Stomach (tissue), 9 donors: ENCODE measurements around the gene FAM83D. TPM values are rescaled to one million over a fixed set of nuclear protein-coding genes. Genes with fewer than 3 reads are reported as not detected.
A peak's percentile ranks its signal among the peaks of the same experiment; 100 is the strongest.

Experiments
- DNase-seq, 2 donors: peaks; one replicate each; pipeline versions ENCODE4 v3.0.0 to v3.0.0-alpha.2; 2013 to 2019
- H3K27ac ChIP-seq, 5 donors: fragments of 200-600 bp in 4 of 5; sonication (generic) in 4 of 5; one replicate each; pipeline ENCODE4 v1.5.1; 2013 to 2019; ENCODE audit warnings: mild to moderate bottlenecking in 1 of 5, moderate library complexity in 1 of 5
- H3K27me3 ChIP-seq, 3 donors: fragments of 200-600 bp; sonication (generic); one replicate each; pipeline ENCODE4 v1.5.1; 2017 to 2019; ENCODE audit warnings: mixed run types in 1 of 3
- H3K36me3 ChIP-seq, 4 donors: fragments of 200-600 bp; sonication (generic); 1 replicate in 3 of 4; 2 replicates in 1 of 4; pipeline ENCODE4 v1.5.1; 2016 to 2019
- H3K4me1 ChIP-seq, 4 donors: fragments of 200-600 bp; sonication (generic); one replicate each; pipeline ENCODE4 v1.5.1; 2016 to 2019
- H3K4me3 ChIP-seq, 4 donors: fragments of 200-600 bp; sonication (generic) in 3 of 4; one replicate each; pipeline ENCODE4 v1.5.1; 2016 to 2019; ENCODE audit warnings: mild to moderate bottlenecking in 1 of 4
- H3K9me3 ChIP-seq, 4 donors: fragments of 200-600 bp; sonication (generic); one replicate each; pipeline ENCODE4 v1.5.1; 2016 to 2019
- CTCF ChIP-seq, 7 experiments: fragments of 450-650 bp in 4 of 7; fragments of 200-600 bp in 3 of 7; sonication (generic) in 3 of 7; IDR thresholded peaks; one replicate each; pipeline ENCODE4 v1.5.1; 2016 to 2019; ENCODE audit warnings: antibody characterized with exemption in 7 of 7, control low read depth in 2 of 7, mild to moderate bottlenecking in 1 of 7
- EP300 ChIP-seq: sonication (generic); formaldehyde crosslinking; IDR thresholded peaks from one replicate; pipeline ENCODE4 v1.6.1; 2017; ENCODE audit warnings: antibody characterized with exemption
- POLR2A ChIP-seq, 4 donors: fragments of 450-650 bp; IDR thresholded peaks; one replicate each; pipeline ENCODE4 v1.6.1; 2016; ENCODE audit warnings: antibody characterized with exemption in 4 of 4, control low read depth in 2 of 4, mild to moderate bottlenecking in 1 of 4, moderate library complexity in 1 of 4
- POLR2AphosphoS5 ChIP-seq, 3 donors: sonication (generic); formaldehyde crosslinking; IDR thresholded peaks; one replicate each; pipeline ENCODE4 v1.6.1; 2016; ENCODE audit warnings: antibody characterized with exemption in 3 of 3
- whole genome bisulfite sequencing, 5 donors: extraction: QIAGEN DNeasy Blood & Tissue Kit in 3 of 5; methylation state at CpG; one replicate each; pipeline versions ENCODE4 v1.1.5 to v1.1.7; 2013 to 2018; 5-methylcytosine and 5-hydroxymethylcytosine counted together
- intact Hi-C: fragments of 100-400 bp; cut with DNase I; formaldehyde crosslinking; loops from one replicate; pipeline ENCODE4 v1.15.1; 2023; ENCODE audit warnings: low total_unique reads
- polyA plus RNA-seq, 3 donors: library from polyadenylated mRNA; stranded (reverse); fragments of 200-250 nt; gene quantifications; one replicate each; pipeline ENCODE4 v1.2.3, GENCODE V29; 2013
- total RNA-seq, 5 donors: library from RNA; depleted of rRNA; stranded (reverse); fragments of >200 nt; gene quantifications; one replicate each; pipeline versions ENCODE4 v1.1.0 to v1.2.3, GENCODE V29; 2014 to 2016
- donor health status: healthy with polysubstance abuse.
- donor health status: Bipolar disorder and iron deficiency.
- donor health status: healthy.

FAM83D gene
- total and polyA plus RNA-seq, 8 donors, result 2.0 to 289 (median 27.8) TPM

- Histone ChIP-seq H3K9me3 (no peaks in the 10 kb centered on the region), H3K27me3 (peaks cover 0 to 5% (median 0%) of the 10 kb centered on the region in 3 donors), H3K27ac (peak overlapping the region in 3 of 5 donors; percentile 37 to 82 (median 77)), H3K36me3 (no peaks in the 10 kb centered on the region), H3K4me1 (peaks cover 0 to 34% (median 7%) of the 10 kb centered on the region in 4 donors), H3K4me3 (no peak overlapping the region)
- WGBS, 5 donors, result 69 to 83% (median 76%) methylated on average over 9 of the region's 9 CpGs
- intact Hi-C loops, result no loop called here
- TF ChIP-seq POLR2AphosphoS5 (IDR thresholded peaks at IDR 0.05) (peak in 1 of 3 donors; percentile 22), POLR2A (IDR thresholded peaks at IDR 0.05) (no peak)
- DNase-seq, result no peak
Measured at GRCh38 chr20:38932457-38933120, 6.4 kb downstream of the FAM83D start.

DNA sequence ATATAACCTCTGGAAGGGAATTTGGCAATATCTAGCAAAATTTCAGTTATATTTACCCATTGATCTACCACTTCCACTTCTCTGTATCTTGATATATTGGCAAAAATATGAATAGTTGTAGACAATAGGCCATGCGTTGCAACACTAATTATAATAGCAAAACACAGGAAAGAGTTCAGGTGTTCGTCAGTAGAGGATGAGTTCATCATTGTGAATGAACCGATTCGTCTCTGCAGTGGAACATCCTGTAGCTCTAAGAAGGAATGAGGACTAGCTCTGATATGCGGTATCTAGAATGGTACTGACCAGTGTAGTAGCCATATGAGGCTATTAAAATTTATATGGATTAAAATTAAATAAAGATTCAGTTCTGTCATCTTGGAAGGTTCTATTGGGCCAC, 8.3 kb downstream of the FAM83D start:
- no peak overlapping the region for H3K4me3 ChIP-seq
- no peak for DNase-seq
- TF ChIP-seq EP300 (no peak), CTCF (IDR thresholded peaks at IDR 0.05) (no peak), POLR2A (IDR thresholded peaks at IDR 0.05) (no peak), POLR2AphosphoS5 (IDR thresholded peaks at IDR 0.05) (no peak)
- peaks cover 0 to 23% (median 0%) of the 10 kb centered on the region in 4 donors for H3K4me1 ChIP-seq
- H3K27ac ChIP-seq, result no peak overlapping the region
- H3K9me3 ChIP-seq, result no peaks in the 10 kb centered on the region
- no peaks in the 10 kb centered on the region for H3K27me3 ChIP-seq
- peaks cover 0 to 9% (median 0%) of the 10 kb centered on the region in 4 donors for H3K36me3 ChIP-seq
- intact Hi-C loops, result no loop called here
- 89 to 97% (median 96%) methylated on average over 5 of the region's 5 CpGs for whole genome bisulfite sequencing, 5 donors

DNA sequence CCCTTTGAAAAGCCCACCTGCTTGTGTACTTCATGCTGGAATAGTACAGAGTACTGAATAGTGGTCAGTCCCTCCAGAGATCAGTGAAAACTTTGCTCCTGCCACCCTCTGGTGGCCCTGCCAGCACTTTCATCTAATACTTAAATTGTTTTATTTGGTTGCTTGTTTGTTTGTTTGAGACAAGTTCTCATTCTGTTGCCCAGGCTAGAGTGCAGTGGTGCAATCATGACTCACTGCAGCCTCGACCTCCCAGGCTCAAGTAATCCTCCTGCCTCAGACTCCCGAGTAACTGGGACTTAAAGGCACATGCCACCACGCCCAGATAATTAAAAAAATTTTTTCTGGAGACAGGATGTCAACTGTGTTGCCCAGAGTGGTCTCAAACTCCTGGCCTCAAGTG, 9.1 kb downstream of the FAM83D start:
- Histone ChIP-seq H3K9me3 (no peaks in the 10 kb centered on the region), H3K27ac (no peak overlapping the region), H3K4me3 (no peak overlapping the region), H3K36me3 (peaks cover 0 to 9% (median 0%) of the 10 kb centered on the region in 4 donors), H3K4me1 (peaks cover 0 to 15% (median 0%) of the 10 kb centered on the region in 4 donors), H3K27me3 (no peaks in the 10 kb centered on the region)
- TF ChIP-seq POLR2A (IDR thresholded peaks at IDR 0.05) (no peak), EP300 (no peak), CTCF (IDR thresholded peaks at IDR 0.05) (no peak), POLR2AphosphoS5 (IDR thresholded peaks at IDR 0.05) (no peak)
- intact Hi-C loops, result no loop called here
- WGBS, 5 donors, result 64 to 76% (median 73%) methylated on average over 3 of the region's 3 CpGs
- DNase-seq, result no peak

GRCh38 chr20:38935967-38936407, 9.8 kb downstream of the FAM83D start:
- WGBS, 5 donors, result 72 to 95% (median 81%) methylated on average over 5 of the region's 5 CpGs
- no peak for DNase-seq
- no peaks in the 10 kb centered on the region for H3K27me3 ChIP-seq
- H3K27ac ChIP-seq, result no peak overlapping the region
- peaks cover 0 to 9% (median 0%) of the 10 kb centered on the region in 4 donors for H3K36me3 ChIP-seq
- intact Hi-C loops, result no loop called here
- TF ChIP-seq CTCF (IDR thresholded peaks at IDR 0.05) (no peak), POLR2AphosphoS5 (IDR thresholded peaks at IDR 0.05) (no peak), POLR2A (IDR thresholded peaks at IDR 0.05) (no peak), EP300 (no peak)
- no peaks in the 10 kb centered on the region for H3K9me3 ChIP-seq
- no peak overlapping the region for H3K4me3 ChIP-seq
- H3K4me1 ChIP-seq, result peaks cover 0 to 9% (median 0%) of the 10 kb centered on the region in 4 donors

DNA sequence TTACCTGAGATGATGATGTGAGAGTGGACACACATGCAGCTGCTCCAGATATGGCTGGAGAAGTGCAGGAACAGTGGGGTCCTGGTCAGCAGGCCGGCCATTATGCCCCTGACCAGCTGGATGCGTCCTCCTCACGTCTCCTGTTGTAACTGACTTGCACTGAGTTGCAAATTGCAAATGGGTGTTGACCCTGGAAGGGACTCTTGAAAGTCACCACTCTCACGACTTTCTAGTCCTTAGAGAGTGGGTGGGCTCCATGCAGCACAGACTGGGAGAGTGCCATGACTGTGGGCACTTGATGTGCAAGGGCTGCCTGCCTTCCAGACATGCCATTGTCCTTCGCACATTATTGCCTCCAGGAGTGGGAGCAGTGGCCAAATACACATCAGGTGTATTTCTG, 10.8 kb downstream of the FAM83D start:
- H3K27me3 ChIP-seq, result no peaks in the 10 kb centered on the region
- no peaks in the 10 kb centered on the region for H3K9me3 ChIP-seq
- TF ChIP-seq POLR2A (IDR thresholded peaks at IDR 0.05) (no peak), EP300 (no peak), CTCF (IDR thresholded peaks at IDR 0.05) (no peak), POLR2AphosphoS5 (IDR thresholded peaks at IDR 0.05) (no peak)
- DNase-seq, result no peak
- intact Hi-C loops, result no loop called here
- 96 to 100% (median 98%) methylated on average over 4 to 5 of the region's 5 CpGs for WGBS, 5 donors
- H3K4me3 ChIP-seq, result no peak overlapping the region
- no peak overlapping the region for H3K27ac ChIP-seq
- peaks cover 0 to 9% (median 0%) of the 10 kb centered on the region in 4 donors for H3K4me1 ChIP-seq
- peaks cover 0 to 9% (median 0%) of the 10 kb centered on the region in 4 donors for H3K36me3 ChIP-seq
